Endothelial cell of umbilical vein (primary cell): ENCODE data around the gene PTP4A1. TPM values are rescaled to one million over a fixed set of nuclear protein-coding genes. Genes with fewer than 3 reads are reported as not detected.

Source experiments
- BruUV-seq: library from RNA; stranded (reverse); fragments of 400-500 nt; replicated peaks from 2 replicates; lab custom pipeline; 2021; lab: Mats Ljungman, UMichigan
- CTCF ChIA-PET: fragments of 300-600, 350-600 bp; sonication (Branson Sonifier 250); formaldehyde crosslinking; loops from one replicate; lab custom pipeline; 2021; ENCODE audit warnings: antibody characterized with exemption, inconsistent platforms; lab: Charles Lee
- POLR2A ChIA-PET: fragments of 300-600, 350-600 bp; sonication (Branson Sonifier 250); formaldehyde crosslinking; loops from one replicate; lab custom pipeline; 2021; ENCODE audit warnings: antibody characterized with exemption, inconsistent platforms; lab: Charles Lee
- DNase-seq: peaks from one replicate; pipeline ENCODE4 v3.0.0-alpha.2; 2011; ENCODE audit warnings: low read depth, low spot score
- FAIRE-seq: peaks from 2 replicates; lab custom pipeline; 2011; peaks lifted over from hg19 to GRCh38; lab: Jason Lieb, UNC
- H2AFZ ChIP-seq: 2 replicates; pipeline ENCODE4 v1.6.0; 2012; ENCODE audit warnings: low read depth, low read length, control low read depth, inconsistent platforms
- H3K27ac ChIP-seq: 2 replicates; pipeline ENCODE4 v1.5.1; 2011; ENCODE audit warnings: low read depth, mild to moderate bottlenecking, control low read depth, low read length, moderate library complexity; ENCODE audit not compliant: insufficient read depth
- H3K27me3 ChIP-seq, 2 experiments: 2 replicates each; pipeline versions ENCODE4 v1.6.0 to v1.6.1; 2011; ENCODE audit warnings: low read length in 2 of 2, mixed read lengths in 1 of 2; ENCODE audit not compliant: control insufficient read depth in 2 of 2, insufficient read depth in 2 of 2
- H3K36me3 ChIP-seq, 2 experiments: 2 replicates in 1 of 2; 3 replicates in 1 of 2; pipeline ENCODE4 v1.5.1; 2011; ENCODE audit warnings: low read length in 2 of 2, mild to moderate bottlenecking in 1 of 2, moderate library complexity in 1 of 2; ENCODE audit not compliant: control insufficient read depth in 2 of 2, insufficient read depth in 2 of 2; ENCODE audit errors: extremely low read depth in 1 of 2
- H3K4me1 ChIP-seq: 3 replicates; pipeline ENCODE4 v1.5.1; 2011; ENCODE audit warnings: mild to moderate bottlenecking, low read length; ENCODE audit not compliant: control insufficient read depth, insufficient read depth; ENCODE audit errors: extremely low read depth
- H3K4me2 ChIP-seq: 2 replicates; pipeline ENCODE4 v1.6.1; 2011; ENCODE audit warnings: low read length, control low read depth, mixed read lengths; ENCODE audit not compliant: insufficient read depth
- H3K4me3 ChIP-seq, 3 experiments: fragments of 200-600 bp in 1 of 3; sonication (generic), shearing (Covaris generic) in 1 of 3; replicated peaks in 1 of 3; 2 replicates each; pipeline ENCODE4 v1.5.1; 2011 to 2016; ENCODE audit warnings: control low read depth in 3 of 3, low read length in 3 of 3, mild to moderate bottlenecking in 2 of 3, inconsistent platforms in 1 of 3, low read depth in 1 of 3, moderate library complexity in 1 of 3; ENCODE audit not compliant: insufficient read depth in 1 of 3
- H3K79me2 ChIP-seq: 2 replicates; pipeline ENCODE4 v1.6.0; 2012; ENCODE audit warnings: low read length, inconsistent platforms; ENCODE audit not compliant: control insufficient read depth, insufficient read depth
- H3K9ac ChIP-seq: replicated peaks from 2 replicates; pipeline ENCODE3; 2011; ENCODE audit warnings: low read length, control low read depth; ENCODE audit not compliant: insufficient read depth; ENCODE audit errors: extremely low read depth
- H3K9me1 ChIP-seq: replicated peaks from 3 replicates; pipeline ENCODE4 v1.6.0; 2011; ENCODE audit warnings: mild to moderate bottlenecking, low read length; ENCODE audit not compliant: control insufficient read depth, insufficient read depth; ENCODE audit errors: extremely low read depth
- H3K9me3 ChIP-seq: replicated peaks from 2 replicates; pipeline ENCODE4 v1.5.1; 2012; ENCODE audit warnings: low read length, inconsistent platforms; ENCODE audit not compliant: control insufficient read depth, insufficient read depth
- H4K20me1 ChIP-seq: replicated peaks from 2 replicates; pipeline ENCODE3; 2011; ENCODE audit warnings: mild to moderate bottlenecking, low read length; ENCODE audit not compliant: control insufficient read depth, insufficient read depth; ENCODE audit errors: extremely low read depth
- CTCF ChIP-seq, 2 donors: IDR thresholded peaks; 1 replicate in 1 of 2; 2 replicates in 1 of 2; pipeline ENCODE4 v1.5.1; 2011; ENCODE audit warnings: low read length in 2 of 2, mild to moderate bottlenecking in 2 of 2, moderate library complexity in 2 of 2, control low read depth in 1 of 2, inconsistent platforms in 1 of 2, low read depth in 1 of 2; ENCODE audit not compliant: insufficient read depth in 1 of 2; ENCODE audit errors: extremely low read depth in 1 of 2
- EZH2 ChIP-seq: IDR thresholded peaks from 2 replicates; pipeline ENCODE4 v1.6.1; 2012; ENCODE audit warnings: borderline replicate concordance, low read depth, mild to moderate bottlenecking, moderate library complexity, low read length, inconsistent platforms; ENCODE audit not compliant: severe bottlenecking
- FOS ChIP-seq: IDR thresholded peaks from 2 replicates; pipeline ENCODE4 v1.6.1; 2011; ENCODE audit warnings: mild to moderate bottlenecking, low read length, moderate library complexity, borderline replicate concordance; ENCODE audit not compliant: insufficient read depth
- GATA2 ChIP-seq: IDR thresholded peaks from 2 replicates; pipeline ENCODE4 v1.7.0; 2011; ENCODE audit warnings: low read depth, mild to moderate bottlenecking, moderate library complexity, mixed read lengths, low read length; ENCODE audit not compliant: insufficient read length, insufficient read depth
- JUN ChIP-seq: IDR thresholded peaks from 2 replicates; pipeline ENCODE4 v1.6.1; 2011; ENCODE audit warnings: borderline replicate concordance, low read depth; ENCODE audit not compliant: insufficient read length, insufficient read depth
- MYC ChIP-seq: IDR thresholded peaks from one replicate; pipeline ENCODE4 v1.6.1; 2011; ENCODE audit warnings: mild to moderate bottlenecking, low read depth, low read length
- POLR2A ChIP-seq: IDR thresholded peaks from 2 replicates; pipeline ENCODE4 v1.6.1; 2012; ENCODE audit warnings: low read depth, mild to moderate bottlenecking, control low read depth, low read length
- POLR2AphosphoS5 ChIP-seq: IDR thresholded peaks from 2 replicates; pipeline ENCODE4 v1.6.1; 2012; ENCODE audit warnings: low read depth, mild to moderate bottlenecking, control low read depth, low read length, moderate library complexity; ENCODE audit not compliant: insufficient read depth
- dilution Hi-C: fragments of 300-500 bp; cut with MboI; formaldehyde crosslinking; loops from one replicate; pipeline ENCODE4 v1.15.0; 2019; ENCODE audit warnings: low sequenced_read_pairs; ENCODE audit not compliant: extremely low pct_ligation_motif_present
- intact Hi-C: fragments of 100-400 bp; cut with micrococcal nuclease; formaldehyde crosslinking; loops from one replicate; pipeline ENCODE4 v1.10.0; 2022
- polyA plus RNA-seq, 4 experiments: library from polyadenylated mRNA; depleted of rRNA in 3 of 4; stranded (reverse) in 3 of 4; unstranded in 1 of 4; fragments of >200 nt; gene quantifications; 2 replicates each; pipeline versions ENCODE4 v1.2.1 to v1.2.3, GENCODE V29; 2011 to 2012; ENCODE audit warnings: missing spikeins in 1 of 4
- total RNA-seq: library from RNA; stranded (reverse); gene quantifications from 2 replicates; pipeline ENCODE4 v1.2.3, GENCODE V29; 2021
- TF ChIP-seq, protein P1 (sequence below): IDR thresholded peaks from 2 replicates; pipeline ENCODE4 v1.6.1; 2011; ENCODE audit not compliant: insufficient read depth, insufficient read length

Gene PTP4A1
- total and polyA plus RNA-seq, 2 donors (not counting 3 experiments of a cell fraction or from before 2014, with no cell fraction given), result 10.8 to 58.4 TPM

GRCh38 chr6:63561288-63561687 is 11.0 kb upstream of the PTP4A1 start:
- no TSS peak for BruUV-seq
- Histone ChIP-seq H3K27ac (no peak overlapping the region), H4K20me1 (no peaks in the 10 kb centered on the region), H3K9ac (no peak overlapping the region), H3K27me3 (peaks cover 2 to 10% of the 10 kb centered on the region in 2 experiments), H3K9me3 (no peaks in the 10 kb centered on the region), H3K79me2 (no peaks in the 10 kb centered on the region), H2AFZ (no peak overlapping the region), H3K36me3 (no peaks in the 10 kb centered on the region), H3K4me2 (no peak overlapping the region), H3K4me1 (no peaks in the 10 kb centered on the region), H3K4me3 (no peak overlapping the region), H3K9me1 (no peaks in the 10 kb centered on the region)
- ChIA-PET CTCF (interaction anchor here (0.9 kb wide), 1 partner anchor 37 kb away, joined by 4 read pairs; no protein-coding TSS in a partner anchor), POLR2A (no interaction called here)
- intact Hi-C loops, result no loop called here
- DNase-seq (no peak), FAIRE-seq (no peak)
- TF ChIP-seq, protein P1, sequence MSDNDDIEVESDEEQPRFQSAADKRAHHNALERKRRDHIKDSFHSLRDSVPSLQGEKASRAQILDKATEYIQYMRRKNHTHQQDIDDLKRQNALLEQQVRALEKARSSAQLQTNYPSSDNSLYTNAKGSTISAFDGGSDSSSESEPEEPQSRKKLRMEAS, result no peak
- TF ChIP-seq CTCF (IDR thresholded peaks at IDR 0.05; ENCODE audit: extremely low read depth in 1 of 2, insufficient read depth in 1 of 2, low read depth in 1 of 2, low read length in 2 of 2), result no peak
- TF ChIP-seq EZH2, result no peak
- TF ChIP-seq FOS, result no peak
- no peak for TF ChIP-seq GATA2
- TF ChIP-seq POLR2A, result no peak
- no peak for TF ChIP-seq MYC
- no peak for TF ChIP-seq POLR2AphosphoS5
- TF ChIP-seq JUN, result no peak
- dilution Hi-C loops, result no loop called here
